K562 (cell line): Measurements from ENCODE around the gene SLC17A4. TPM values are rescaled to one million over a fixed set of nuclear protein-coding genes. Genes with fewer than 3 reads are reported as not detected.

Experiments
- KDM1A ChIP-seq, 2 experiments: fragments of 450-650 bp; IDR thresholded peaks; 2 replicates each; pipeline ENCODE4 v1.6.1; 2016; ENCODE audit warnings: mild to moderate bottlenecking in 2 of 2
- NR2C1 ChIP-seq, 2 experiments: fragments of 450-650 bp; IDR thresholded peaks; 2 replicates each; pipeline ENCODE4 v1.6.1; 2017; ENCODE audit warnings: mild to moderate bottlenecking in 2 of 2, antibody characterized with exemption in 1 of 2, inconsistent platforms in 1 of 2, missing compliant biosample characterization in 1 of 2, missing genetic modification characterization in 1 of 2
- STAT6 ChIP-seq: sonication (generic); formaldehyde crosslinking; IDR thresholded peaks from 2 replicates; pipeline ENCODE4 v1.8.1; 2023; ENCODE audit warnings: mild to moderate bottlenecking, missing genetic modification reagents
- TAF9B ChIP-seq: fragments of 450-650 bp; IDR thresholded peaks from 2 replicates; pipeline ENCODE4 v1.6.1; 2018; ENCODE audit warnings: mild to moderate bottlenecking; ENCODE audit not compliant: partially characterized antibody
- ZBTB43 ChIP-seq: sonication (generic); formaldehyde crosslinking; IDR thresholded peaks from 2 replicates; pipeline ENCODE4 v1.8.0; 2023; ENCODE audit warnings: mild to moderate bottlenecking, missing genetic modification reagents
- ZHX1 ChIP-seq: fragments of 150-350 bp; conservative IDR thresholded peaks from 2 replicates; pipeline ENCODE4 v1.6.1; 2014; ENCODE audit warnings: low read length
- ZNF165 ChIP-seq: fragments of 250-450 bp; sonication (Bioruptor Pico); IDR thresholded peaks from 2 replicates; pipeline ENCODE4 v1.4.0; 2020; ENCODE audit warnings: borderline replicate concordance
- ZNF609 ChIP-seq: sonication (generic); formaldehyde crosslinking; IDR thresholded peaks from 2 replicates; pipeline ENCODE4 v1.8.1; 2023; ENCODE audit warnings: missing genetic modification reagents, mild to moderate bottlenecking, borderline replicate concordance
- polyA plus RNA-seq, 8 experiments: library from polyadenylated mRNA; depleted of rRNA in 4 of 8; stranded (reverse) in 5 of 8; unstranded in 3 of 8; fragments of >200 nt; fragmentation: Nextera tagmentation in 2 of 8; fragmentation: Illumina TruSeq in 1 of 8; extraction: Ambion mirVana in 2 of 8; extraction: Trizol in 1 of 8; gene quantifications; 2 replicates each; pipeline versions ENCODE4 v1.2.1 to v1.2.3, GENCODE V29; 2011 to 2014; ENCODE audit warnings: inconsistent platforms in 1 of 8, missing spikeins in 1 of 8
- total RNA-seq, 7 experiments: library from RNA; depleted of rRNA in 6 of 7; stranded (reverse); fragments of >200 nt in 6 of 7; fragmentation: Illumina TruSeq in 2 of 7; extraction: Trizol in 2 of 7; gene quantifications; 2 replicates each; pipeline versions ENCODE4 v1.2.1 to v1.2.3, GENCODE V29; 2011 to 2021; ENCODE audit warnings: low replicate concordance in 1 of 7
- TF ChIP-seq, protein P1 (sequence below): fragments of 250-450 bp; sonication (Bioruptor Pico); IDR thresholded peaks from 2 replicates; pipeline ENCODE4 v1.9.0; 2021; ENCODE audit warnings: mild to moderate bottlenecking, inconsistent platforms
- TF ChIP-seq, protein P2 (sequence below): IDR thresholded peaks from 2 replicates; pipeline ENCODE4 v1.6.1; 2011; ENCODE audit not compliant: insufficient read length; ENCODE audit errors: extremely low read depth

Gene SLC17A4
- total and polyA plus RNA-seq, 9 of the 15 experiments (the other 6 are each of a cell fraction or from before 2014, with no cell fraction given) = not detected

GRCh38 chr6:25726122-25726911 lies 28.2 kb upstream of the SLC17A4 start (continued):
- TF ChIP-seq, protein P1, sequence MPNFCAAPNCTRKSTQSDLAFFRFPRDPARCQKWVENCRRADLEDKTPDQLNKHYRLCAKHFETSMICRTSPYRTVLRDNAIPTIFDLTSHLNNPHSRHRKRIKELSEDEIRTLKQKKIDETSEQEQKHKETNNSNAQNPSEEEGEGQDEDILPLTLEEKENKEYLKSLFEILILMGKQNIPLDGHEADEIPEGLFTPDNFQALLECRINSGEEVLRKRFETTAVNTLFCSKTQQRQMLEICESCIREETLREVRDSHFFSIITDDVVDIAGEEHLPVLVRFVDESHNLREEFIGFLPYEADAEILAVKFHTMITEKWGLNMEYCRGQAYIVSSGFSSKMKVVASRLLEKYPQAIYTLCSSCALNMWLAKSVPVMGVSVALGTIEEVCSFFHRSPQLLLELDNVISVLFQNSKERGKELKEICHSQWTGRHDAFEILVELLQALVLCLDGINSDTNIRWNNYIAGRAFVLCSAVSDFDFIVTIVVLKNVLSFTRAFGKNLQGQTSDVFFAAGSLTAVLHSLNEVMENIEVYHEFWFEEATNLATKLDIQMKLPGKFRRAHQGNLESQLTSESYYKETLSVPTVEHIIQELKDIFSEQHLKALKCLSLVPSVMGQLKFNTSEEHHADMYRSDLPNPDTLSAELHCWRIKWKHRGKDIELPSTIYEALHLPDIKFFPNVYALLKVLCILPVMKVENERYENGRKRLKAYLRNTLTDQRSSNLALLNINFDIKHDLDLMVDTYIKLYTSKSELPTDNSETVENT (CRISPR knock-in tag) = no peak
- TF ChIP-seq ZNF609 = no peak
- no peak for TF ChIP-seq ZBTB43
- TF ChIP-seq KDM1A (IDR thresholded peaks at IDR 0.05) = no peak
- TF ChIP-seq ZHX1 = no peak
- no peak for TF ChIP-seq STAT6 (CRISPR knock-in tag)
- TF ChIP-seq ZNF165 (CRISPR knock-in tag) = no peak
- TF ChIP-seq, protein P2, sequence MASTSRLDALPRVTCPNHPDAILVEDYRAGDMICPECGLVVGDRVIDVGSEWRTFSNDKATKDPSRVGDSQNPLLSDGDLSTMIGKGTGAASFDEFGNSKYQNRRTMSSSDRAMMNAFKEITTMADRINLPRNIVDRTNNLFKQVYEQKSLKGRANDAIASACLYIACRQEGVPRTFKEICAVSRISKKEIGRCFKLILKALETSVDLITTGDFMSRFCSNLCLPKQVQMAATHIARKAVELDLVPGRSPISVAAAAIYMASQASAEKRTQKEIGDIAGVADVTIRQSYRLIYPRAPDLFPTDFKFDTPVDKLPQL = no peak
- TF ChIP-seq TAF9B = no peak
- TF ChIP-seq NR2C1 (IDR thresholded peaks at IDR 0.05) = no peak
- no peak for TF ChIP-seq NR2C1 (tag; IDR thresholded peaks at IDR 0.05)
